ENCODE data around the gene PIP4K2A. TPM values are rescaled to one million over a fixed set of nuclear protein-coding genes. Genes with fewer than 3 reads are reported as not detected.

Gene PIP4K2A
- total RNA-seq, 1 experiment from 2014 or later, result 20.2 TPM

- H3K27ac ChIP-seq (ENCODE audit: low read length), result no peak overlapping the region
- no peaks in the 10 kb centered on the region for H3F3A ChIP-seq (ENCODE audit: low read length, unreplicated experiment)
- H2AFZ ChIP-seq (ENCODE audit: low read length), result no peak overlapping the region
- ChIA-PET CTCF (no interaction called here), POLR2A (ENCODE audit: unreplicated experiment) (no interaction called here)
- no peaks in the 10 kb centered on the region for H3K9me2 ChIP-seq (replicated peaks; ENCODE audit: low read length)
- no peaks in the 10 kb centered on the region for H3K4me1 ChIP-seq (ENCODE audit: insufficient read depth, low read length)
- no peaks in the 10 kb centered on the region for H3K27me3 ChIP-seq (ENCODE audit: low read length)
- no peaks in the 10 kb centered on the region for H3K9me3 ChIP-seq (ENCODE audit: low read length)
- no TSS peak for BruUV-seq (replicated peaks)
- intact Hi-C loops (cut with micrococcal nuclease), result loop anchor here (2.0 to 10.0 kb wide), 2 partner anchors 97 to 123 kb away; no protein-coding TSS in a partner anchor
- H4K20me1 ChIP-seq (ENCODE audit: low read length), result peaks cover under 1% of the 10 kb centered on the region; the same call in 1 of the 2 replicates
- H3K4me2 ChIP-seq (ENCODE audit: low read length), result no peak overlapping the region
- no peaks in the 10 kb centered on the region for H3K36me3 ChIP-seq (ENCODE audit: low read depth, low read length)
- TF ChIP-seq, protein P1, sequence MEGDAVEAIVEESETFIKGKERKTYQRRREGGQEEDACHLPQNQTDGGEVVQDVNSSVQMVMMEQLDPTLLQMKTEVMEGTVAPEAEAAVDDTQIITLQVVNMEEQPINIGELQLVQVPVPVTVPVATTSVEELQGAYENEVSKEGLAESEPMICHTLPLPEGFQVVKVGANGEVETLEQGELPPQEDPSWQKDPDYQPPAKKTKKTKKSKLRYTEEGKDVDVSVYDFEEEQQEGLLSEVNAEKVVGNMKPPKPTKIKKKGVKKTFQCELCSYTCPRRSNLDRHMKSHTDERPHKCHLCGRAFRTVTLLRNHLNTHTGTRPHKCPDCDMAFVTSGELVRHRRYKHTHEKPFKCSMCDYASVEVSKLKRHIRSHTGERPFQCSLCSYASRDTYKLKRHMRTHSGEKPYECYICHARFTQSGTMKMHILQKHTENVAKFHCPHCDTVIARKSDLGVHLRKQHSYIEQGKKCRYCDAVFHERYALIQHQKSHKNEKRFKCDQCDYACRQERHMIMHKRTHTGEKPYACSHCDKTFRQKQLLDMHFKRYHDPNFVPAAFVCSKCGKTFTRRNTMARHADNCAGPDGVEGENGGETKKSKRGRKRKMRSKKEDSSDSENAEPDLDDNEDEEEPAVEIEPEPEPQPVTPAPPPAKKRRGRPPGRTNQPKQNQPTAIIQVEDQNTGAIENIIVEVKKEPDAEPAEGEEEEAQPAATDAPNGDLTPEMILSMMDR (conservative IDR thresholded peaks at IDR 0.05; ENCODE audit: low read depth, low read length), result no peak
- TF ChIP-seq EZH2 (IDR thresholded peaks at IDR 0.05; ENCODE audit: low read length, unreplicated experiment) (no peak), EZH2phosphoT487 (IDR thresholded peaks at IDR 0.05; ENCODE audit: borderline replicate concordance, low read length) (no peak)
- ATAC-seq, result no peak
- H3K9ac ChIP-seq (ENCODE audit: low read length), result no peak overlapping the region
- peaks cover 14% of the 10 kb centered on the region for H3K79me2 ChIP-seq (ENCODE audit: low read length)
- DNase-seq, result no peak
- H3K4me3 ChIP-seq (ENCODE audit: low read length), result no peak overlapping the region
Measured at GRCh38 chr10:22717728-22718127, 3.4 kb upstream of the PIP4K2A start.

DNA sequence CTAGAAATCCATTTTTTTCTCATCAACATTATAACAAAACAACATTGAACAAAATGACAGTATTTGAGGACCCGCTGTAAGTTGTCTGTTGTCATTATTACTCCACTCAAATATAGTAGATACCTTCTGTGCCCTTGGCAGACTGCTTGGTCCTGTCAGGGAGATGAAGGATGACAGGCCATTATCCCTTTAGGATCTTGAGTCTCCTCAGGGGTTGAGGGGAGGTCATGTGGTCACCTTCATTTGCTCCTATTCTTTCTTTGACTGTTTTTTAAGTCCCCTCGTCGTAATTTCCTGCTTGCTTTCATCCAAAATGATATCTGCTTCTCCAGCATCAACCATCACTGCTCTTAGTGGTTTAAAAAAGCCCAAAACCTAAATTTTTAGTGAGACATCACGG lies 2.6 kb upstream of the PIP4K2A start:
- no peak overlapping the region for H2AFZ ChIP-seq (ENCODE audit: low read length)
- no peaks in the 10 kb centered on the region for H3K27me3 ChIP-seq (ENCODE audit: low read length)
- TF ChIP-seq EZH2 (IDR thresholded peaks at IDR 0.05; ENCODE audit: low read length, unreplicated experiment) (no peak), EZH2phosphoT487 (IDR thresholded peaks at IDR 0.05; ENCODE audit: borderline replicate concordance, low read length) (no peak)
- TF ChIP-seq, protein P1 (conservative IDR thresholded peaks at IDR 0.05; ENCODE audit: low read depth, low read length), result no peak
- peaks cover 22% of the 10 kb centered on the region for H3K79me2 ChIP-seq (ENCODE audit: low read length)
- H4K20me1 ChIP-seq (ENCODE audit: low read length), result peaks cover 8% of the 10 kb centered on the region; the same call in 1 of the 2 replicates
- no TSS peak for BruUV-seq (replicated peaks)
- H3K9me3 ChIP-seq (ENCODE audit: low read length), result no peaks in the 10 kb centered on the region
- no peaks in the 10 kb centered on the region for H3F3A ChIP-seq (ENCODE audit: low read length, unreplicated experiment)
- intact Hi-C loops (cut with micrococcal nuclease), result loop anchor here (2.0 to 10.0 kb wide), 2 partner anchors 98 to 122 kb away; no protein-coding TSS in a partner anchor
- no peak overlapping the region for H3K27ac ChIP-seq (ENCODE audit: low read length)
- H3K4me3 ChIP-seq (ENCODE audit: low read length), result no peak overlapping the region
- H3K9me2 ChIP-seq (replicated peaks; ENCODE audit: low read length), result no peaks in the 10 kb centered on the region
- H3K4me1 ChIP-seq (ENCODE audit: insufficient read depth, low read length), result peaks cover 2% of the 10 kb centered on the region; the same call in 1 of the 2 replicates
- no peak for ATAC-seq
- H3K4me2 ChIP-seq (ENCODE audit: low read length), result no peak overlapping the region
- no peak for DNase-seq
- ChIA-PET CTCF (no interaction called here), POLR2A (ENCODE audit: unreplicated experiment) (no interaction called here)
- H3K36me3 ChIP-seq (ENCODE audit: low read depth, low read length), result no peaks in the 10 kb centered on the region
- no peak overlapping the region for H3K9ac ChIP-seq (ENCODE audit: low read length)

GRCh38 chr10:22715290-22715625 lies 880 bp upstream of the PIP4K2A start:
- no peaks in the 10 kb centered on the region for H3F3A ChIP-seq (ENCODE audit: low read length, unreplicated experiment)
- H3K79me2 ChIP-seq (ENCODE audit: low read length), result peaks cover 39% of the 10 kb centered on the region
- no peaks in the 10 kb centered on the region for H3K27me3 ChIP-seq (ENCODE audit: low read length)
- intact Hi-C loops (cut with micrococcal nuclease), result loop anchor here (10.0 kb wide), 1 partner anchor 120 kb away; no protein-coding TSS in a partner anchor
- DNase-seq, result no peak
- ChIA-PET CTCF (no interaction called here), POLR2A (ENCODE audit: unreplicated experiment) (no interaction called here)
- no peak overlapping the region for H3K9ac ChIP-seq (ENCODE audit: low read length)
- TF ChIP-seq EZH2phosphoT487 (IDR thresholded peaks at IDR 0.05; ENCODE audit: borderline replicate concordance, low read length) (no peak), EZH2 (IDR thresholded peaks at IDR 0.05; ENCODE audit: low read length, unreplicated experiment) (no peak)
- TF ChIP-seq, protein P1 (conservative IDR thresholded peaks at IDR 0.05; ENCODE audit: low read depth, low read length), result no peak
- BruUV-seq (replicated peaks), result no TSS peak
- no peaks in the 10 kb centered on the region for H3K9me2 ChIP-seq (replicated peaks; ENCODE audit: low read length)
- H3K4me2 ChIP-seq (ENCODE audit: low read length), result no peak overlapping the region
- H3K27ac ChIP-seq (ENCODE audit: low read length), result no peak overlapping the region
- H2AFZ ChIP-seq (ENCODE audit: low read length), result peak overlapping the region; percentile 80; the same call in 1 of the 2 replicates
- H3K4me1 ChIP-seq (ENCODE audit: insufficient read depth, low read length), result peaks cover 13% of the 10 kb centered on the region
- H3K36me3 ChIP-seq (ENCODE audit: low read depth, low read length), result no peaks in the 10 kb centered on the region
- no peak overlapping the region for H3K4me3 ChIP-seq (ENCODE audit: low read length)
- peaks cover 17% of the 10 kb centered on the region; the same call in 1 of the 2 replicates for H4K20me1 ChIP-seq (ENCODE audit: low read length)
- no peaks in the 10 kb centered on the region for H3K9me3 ChIP-seq (ENCODE audit: low read length)
- ATAC-seq, result no peak

Data from PC-3 (cell line).